ENCODE measurements around the gene MAGOH. TPM values are rescaled to one million over a fixed set of nuclear protein-coding genes. Genes with fewer than 3 reads are reported as not detected.
"Not testable (repeated sequence)": the region's sequence is repeated elsewhere in the genome, so short reads cannot be mapped to it uniquely, and the experiment has no call there.

MAGOH gene
- total and polyA plus RNA-seq, 7 donors, result 15.9 to 103 (median 33.6) TPM

- intact Hi-C loops (cut with DNase I), result no loop called here
Observed at GRCh38 chr1:53284224-53285020, 46.1 kb upstream of the MAGOH start.

GRCh38 chr1:53283156-53283555 is 44.8 kb upstream of the MAGOH start:
- H3K27me3 ChIP-seq (ENCODE audit: insufficient read depth in 3 of 3, low read length in 2 of 3); H3K9me3 ChIP-seq; H3K4me1 ChIP-seq; H3K36me3 ChIP-seq (ENCODE audit: insufficient read depth in 1 of 2, low read depth in 1 of 2); H3K27ac ChIP-seq; intact Hi-C loops (cut with DNase I); DNase-seq; ATAC-seq; H3K4me3 ChIP-seq: not testable (repeated sequence)
- 73 to 91% (median 86%) methylated on average over 11 to 12 of the region's 12 CpGs for WGBS, 3 donors

More at GRCh38 chr1:53284224-53285020, 46.1 kb upstream of the MAGOH start:
- Histone ChIP-seq H3K9me3 (no peaks in the 10 kb centered on the region), H3K27ac (no peak overlapping the region), H3K36me3 (ENCODE audit: insufficient read depth in 1 of 2, low read depth in 1 of 2) (no peaks in the 10 kb centered on the region), H3K4me1 (no peaks in the 10 kb centered on the region), H3K4me3 (no peak overlapping the region), H3K27me3 (ENCODE audit: insufficient read depth in 3 of 3, low read length in 2 of 3) (no peaks in the 10 kb centered on the region)
- DNase-seq (no peak), ATAC-seq (no peak)
- WGBS, 3 donors, result 95 to 97% (median 95%) methylated on average over 8 of the region's 8 CpGs
- TF ChIP-seq CTCF (IDR thresholded peaks at IDR 0.05), result no peak

- no peaks in the 10 kb centered on the region for H3K9me3 ChIP-seq
- no peak for TF ChIP-seq CTCF (IDR thresholded peaks at IDR 0.05)
- intact Hi-C loops (cut with DNase I), result no loop called here
- H3K36me3 ChIP-seq (ENCODE audit: insufficient read depth in 1 of 2, low read depth in 1 of 2), result no peaks in the 10 kb centered on the region
- DNase-seq (no peak), ATAC-seq (no peak)
- H3K4me1 ChIP-seq, result no peaks in the 10 kb centered on the region
- H3K27me3 ChIP-seq (ENCODE audit: insufficient read depth in 3 of 3, low read length in 2 of 3), result no peaks in the 10 kb centered on the region
- no peak overlapping the region for H3K27ac ChIP-seq
- 69 to 74% (median 69%) methylated on average over 9 of the region's 9 CpGs for WGBS, 3 donors
- H3K4me3 ChIP-seq, result no peak overlapping the region
Observed at GRCh38 chr1:53281133-53281532, 42.8 kb upstream of the MAGOH start.

GRCh38 chr1:53280496-53280895 is 42.2 kb upstream of the MAGOH start:
- DNase-seq, result no peak
- no peak for ATAC-seq
- Histone ChIP-seq H3K9me3 (no peaks in the 10 kb centered on the region), H3K27me3 (ENCODE audit: insufficient read depth in 3 of 3, low read length in 2 of 3) (no peaks in the 10 kb centered on the region), H3K4me3 (no peak overlapping the region), H3K27ac (no peak overlapping the region), H3K4me1 (no peaks in the 10 kb centered on the region), H3K36me3 (ENCODE audit: insufficient read depth in 1 of 2, low read depth in 1 of 2) (no peaks in the 10 kb centered on the region)
- intact Hi-C loops (cut with DNase I), result no loop called here
- WGBS, 3 donors, result 85 to 89% (median 87%) methylated on average over 8 of the region's 8 CpGs
- TF ChIP-seq CTCF (IDR thresholded peaks at IDR 0.05), result no peak

- Histone ChIP-seq H3K36me3 (ENCODE audit: insufficient read depth in 1 of 2, low read depth in 1 of 2) (no peaks in the 10 kb centered on the region), H3K4me1 (no peaks in the 10 kb centered on the region), H3K4me3 (no peak overlapping the region), H3K27ac (no peak overlapping the region), H3K27me3 (ENCODE audit: insufficient read depth in 3 of 3, low read length in 2 of 3) (no peaks in the 10 kb centered on the region), H3K9me3 (no peaks in the 10 kb centered on the region)
- ATAC-seq (no peak), DNase-seq (no peak)
- WGBS, 3 donors, result 73 to 87% (median 78%) methylated on average over 14 of the region's 14 CpGs
- intact Hi-C loops (cut with DNase I), result loop anchor here in 1 of 2 donors (1.0 kb wide), 1 partner anchor 113 kb away; no protein-coding TSS in a partner anchor
- TF ChIP-seq CTCF (IDR thresholded peaks at IDR 0.05), result no peak
Observed at GRCh38 chr1:53279296-53280200, 41.2 kb upstream of the MAGOH start.
